BE2C (cell line): ENCODE results near the gene NOCT.
"Not testable (repeated sequence)": the region's sequence is repeated elsewhere in the genome, so short reads cannot be mapped to it uniquely, and the experiment has no call there.

Experiments
- DNase-seq: peaks from one replicate; pipeline ENCODE4 v3.0.0-alpha.2; 2020
- H3K27me3 ChIP-seq: fragments of 250-450 bp; sonication (Bioruptor Pico); 2 replicates; pipeline ENCODE4 v1.5.1; 2020; ENCODE audit warnings: mild to moderate bottlenecking
- H3K36me3 ChIP-seq: fragments of 250-450 bp; sonication (Bioruptor Pico); 2 replicates; pipeline ENCODE4 v1.5.1; 2020; ENCODE audit warnings: mild to moderate bottlenecking
- H3K4me1 ChIP-seq: fragments of 250-450 bp; sonication (Bioruptor Pico); 2 replicates; pipeline ENCODE4 v1.5.1; 2020
- H3K4me3 ChIP-seq: 2 replicates; pipeline ENCODE4 v1.5.1; 2011; ENCODE audit warnings: low read depth, low read length
- H3K9me3 ChIP-seq: fragments of 250-450 bp; sonication (Bioruptor Pico); 2 replicates; pipeline ENCODE4 v1.5.1; 2020
- TF ChIP-seq, protein P1 (sequence below): IDR thresholded peaks from 2 replicates; pipeline ENCODE4 v1.5.1; 2012; ENCODE audit warnings: mild to moderate bottlenecking, low read depth, low read length

Gene NOCT

DNA sequence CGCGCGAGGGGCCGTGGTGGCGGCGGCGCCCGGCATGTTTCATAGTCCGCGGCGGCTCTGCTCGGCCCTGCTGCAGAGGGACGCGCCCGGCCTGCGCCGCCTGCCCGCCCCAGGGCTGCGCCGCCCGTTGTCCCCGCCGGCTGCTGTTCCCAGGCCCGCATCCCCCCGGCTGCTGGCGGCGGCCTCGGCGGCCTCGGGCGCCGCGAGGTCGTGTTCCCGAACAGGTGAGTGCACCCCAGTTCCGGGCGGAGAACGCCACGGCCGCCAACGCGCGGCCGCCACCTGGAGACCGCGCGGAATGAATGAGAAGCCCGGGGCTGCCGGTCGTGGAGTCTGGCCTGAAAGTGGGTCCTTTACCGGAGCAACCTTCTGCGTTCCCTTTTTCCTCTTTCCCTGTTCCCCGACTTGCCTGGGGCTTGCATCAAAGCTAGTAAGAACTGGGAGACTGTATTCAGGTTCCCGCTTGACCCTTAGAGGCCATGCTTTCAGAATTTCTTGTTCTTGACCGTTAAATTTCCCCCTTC, 429 bp downstream of the NOCT start:
- Histone ChIP-seq H3K4me3 (peak overlapping the region; percentile 92), H3K9me3 (no peaks in the 10 kb centered on the region), H3K27me3 (no peaks in the 10 kb centered on the region), H3K36me3 (peaks cover 13% of the 10 kb centered on the region), H3K4me1 (peaks cover 7% of the 10 kb centered on the region)
- TF ChIP-seq, protein P1, sequence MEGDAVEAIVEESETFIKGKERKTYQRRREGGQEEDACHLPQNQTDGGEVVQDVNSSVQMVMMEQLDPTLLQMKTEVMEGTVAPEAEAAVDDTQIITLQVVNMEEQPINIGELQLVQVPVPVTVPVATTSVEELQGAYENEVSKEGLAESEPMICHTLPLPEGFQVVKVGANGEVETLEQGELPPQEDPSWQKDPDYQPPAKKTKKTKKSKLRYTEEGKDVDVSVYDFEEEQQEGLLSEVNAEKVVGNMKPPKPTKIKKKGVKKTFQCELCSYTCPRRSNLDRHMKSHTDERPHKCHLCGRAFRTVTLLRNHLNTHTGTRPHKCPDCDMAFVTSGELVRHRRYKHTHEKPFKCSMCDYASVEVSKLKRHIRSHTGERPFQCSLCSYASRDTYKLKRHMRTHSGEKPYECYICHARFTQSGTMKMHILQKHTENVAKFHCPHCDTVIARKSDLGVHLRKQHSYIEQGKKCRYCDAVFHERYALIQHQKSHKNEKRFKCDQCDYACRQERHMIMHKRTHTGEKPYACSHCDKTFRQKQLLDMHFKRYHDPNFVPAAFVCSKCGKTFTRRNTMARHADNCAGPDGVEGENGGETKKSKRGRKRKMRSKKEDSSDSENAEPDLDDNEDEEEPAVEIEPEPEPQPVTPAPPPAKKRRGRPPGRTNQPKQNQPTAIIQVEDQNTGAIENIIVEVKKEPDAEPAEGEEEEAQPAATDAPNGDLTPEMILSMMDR: no peak
- DNase-seq: peak; percentile 48

DNA sequence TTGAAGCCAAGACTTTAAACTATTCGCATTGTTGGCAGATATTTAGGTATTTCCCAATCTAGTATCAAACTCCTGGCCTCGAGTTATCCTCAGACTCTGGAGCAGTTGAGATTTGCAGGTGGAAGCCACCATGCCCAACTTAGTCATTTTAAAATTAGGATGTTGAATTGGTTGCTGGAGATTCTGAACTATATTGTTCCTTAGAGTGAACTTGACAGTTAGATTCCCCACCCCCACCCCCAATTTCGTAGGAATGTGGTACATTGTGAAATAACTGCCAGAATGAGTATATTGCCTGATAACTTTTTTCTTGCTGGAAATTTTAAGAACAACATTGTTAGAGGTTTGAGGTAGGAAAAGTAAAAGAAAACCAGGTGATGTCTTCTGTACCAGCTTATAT, 2.3 kb downstream of the NOCT start:
- peak overlapping the region; percentile 92 for H3K4me3 ChIP-seq

DNA sequence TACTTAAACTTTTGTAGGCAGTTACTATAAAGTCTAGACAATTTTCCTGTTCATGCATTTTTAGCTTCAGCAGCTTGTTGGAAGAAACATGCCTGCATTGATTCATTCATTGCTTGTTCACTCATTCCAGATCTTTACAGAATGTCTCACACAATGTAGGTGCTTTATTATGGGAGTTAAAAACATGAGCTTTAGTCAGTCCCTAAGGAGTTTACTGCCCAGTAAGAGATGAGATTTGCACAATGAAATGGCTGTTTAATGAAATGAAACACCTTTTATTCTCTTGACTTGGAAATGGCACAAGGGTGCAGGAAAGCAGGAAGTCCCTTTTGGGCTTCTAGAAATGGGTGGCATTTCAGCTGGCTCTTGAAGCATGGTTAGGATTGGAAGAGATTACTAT, 2.9 kb downstream of the NOCT start:
- no peaks in the 10 kb centered on the region for H3K27me3 ChIP-seq
- no peak for DNase-seq
- TF ChIP-seq, protein P1: no peak
- peaks cover 13% of the 10 kb centered on the region for H3K36me3 ChIP-seq
- no peaks in the 10 kb centered on the region for H3K9me3 ChIP-seq
- peak overlapping the region; percentile 92 for H3K4me3 ChIP-seq
- peaks cover 7% of the 10 kb centered on the region for H3K4me1 ChIP-seq

More for the DNA sequence above, 2.3 kb downstream of the NOCT start:
- H3K36me3 ChIP-seq: peaks cover 13% of the 10 kb centered on the region
- H3K4me1 ChIP-seq: peaks cover 7% of the 10 kb centered on the region
- TF ChIP-seq, protein P1: no peak
- no peaks in the 10 kb centered on the region for H3K27me3 ChIP-seq
- no peak for DNase-seq
- no peaks in the 10 kb centered on the region for H3K9me3 ChIP-seq

DNA sequence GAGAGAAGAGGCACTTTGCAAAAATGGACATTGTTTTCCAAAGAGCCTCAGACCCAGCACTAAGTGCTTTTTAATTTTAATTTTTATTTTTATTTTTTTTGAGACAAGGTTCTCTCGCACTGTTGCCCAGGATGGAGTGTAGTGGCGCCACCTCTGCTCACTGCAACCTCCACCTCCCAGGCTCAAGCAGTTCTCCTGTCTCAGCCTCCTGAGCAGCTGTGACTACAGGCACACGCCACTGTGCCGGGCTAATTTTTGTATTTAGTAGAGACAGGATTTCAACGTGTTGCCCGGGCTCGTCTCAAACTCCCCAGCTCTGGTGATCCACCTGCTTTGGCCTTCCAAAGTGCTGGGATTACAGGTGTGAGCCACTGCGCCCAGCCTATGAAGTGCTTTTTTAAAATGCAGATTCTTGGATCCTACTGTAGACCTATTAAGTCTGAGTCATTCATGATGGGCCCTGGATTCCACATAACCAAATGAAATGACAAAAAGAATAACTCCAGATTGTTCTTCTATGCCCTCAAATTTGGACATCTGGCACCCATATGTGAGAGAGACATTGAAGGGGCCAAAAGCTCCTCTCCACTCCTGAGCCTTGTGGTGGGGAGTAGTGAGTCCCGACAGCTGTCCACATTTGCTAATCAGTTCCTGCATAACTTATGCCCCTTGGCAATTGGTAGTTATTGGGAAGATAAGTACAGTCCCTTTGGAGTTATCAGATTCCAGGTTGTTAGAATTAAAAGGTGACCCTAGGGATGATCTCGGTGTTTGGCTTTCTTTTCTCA, 3.6 kb downstream of the NOCT start:
- Histone ChIP-seq H3K9me3 (no peaks in the 10 kb centered on the region), H3K4me1 (peaks cover 7% of the 10 kb centered on the region), H3K27me3 (no peaks in the 10 kb centered on the region), H3K36me3 (peaks cover 13% of the 10 kb centered on the region), H3K4me3 (0 out of 2 replicates have a peak overlapping the region, but pooled peaks have one; percentile 92)
- TF ChIP-seq, protein P1: no peak
- DNase-seq: peak; percentile 33

DNA sequence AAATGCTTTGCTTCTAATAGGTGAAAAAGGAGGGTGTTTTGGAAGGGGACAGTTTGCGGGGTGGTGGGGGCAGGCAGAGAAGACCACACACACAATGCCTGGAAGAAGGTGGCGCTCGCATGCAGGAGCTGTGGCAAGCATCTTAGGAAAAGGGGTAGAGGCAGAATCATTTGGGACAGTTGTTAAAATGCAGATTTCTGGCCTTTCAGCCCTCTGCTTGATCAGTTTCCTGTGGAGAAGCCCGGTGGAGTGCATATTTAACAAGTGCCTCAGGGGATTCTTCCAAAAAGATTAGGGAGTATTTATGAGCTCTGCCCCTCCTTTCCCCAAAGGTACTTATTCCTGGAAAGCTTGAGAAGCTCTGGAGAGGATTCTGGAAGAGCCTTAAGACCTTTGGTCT, 4.8 kb downstream of the NOCT start:
- TF ChIP-seq, protein P1: no peak
- no peaks in the 10 kb centered on the region for H3K9me3 ChIP-seq
- H3K4me3 ChIP-seq: no peak overlapping the region
- H3K27me3 ChIP-seq: no peaks in the 10 kb centered on the region
- DNase-seq: no peak
- peaks cover 3% of the 10 kb centered on the region; the same call in 1 of the 2 replicates for H3K4me1 ChIP-seq
- H3K36me3 ChIP-seq: peaks cover 13% of the 10 kb centered on the region

DNA sequence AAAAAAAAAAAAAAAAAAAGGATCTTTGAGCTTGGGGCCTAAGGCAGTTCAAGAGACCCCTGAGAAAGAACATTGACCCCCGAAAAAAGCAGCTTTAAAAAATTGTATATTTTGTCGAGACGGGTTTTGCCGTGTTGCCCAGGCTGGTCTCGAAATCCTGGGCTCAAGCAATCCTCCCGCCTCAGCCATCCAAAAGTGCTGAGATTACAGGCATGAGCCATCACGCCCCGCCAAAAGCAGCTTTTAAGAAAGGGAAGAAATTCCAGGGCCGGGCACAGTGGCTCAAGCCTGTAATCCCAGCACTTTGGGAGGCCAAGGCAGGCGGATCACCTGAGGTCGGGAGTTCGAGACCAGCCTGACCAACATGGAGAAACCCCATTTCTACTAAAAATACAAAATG, 5.5 kb downstream of the NOCT start:
- H3K27me3 ChIP-seq, DNase-seq, H3K4me1 ChIP-seq, H3K4me3 ChIP-seq, H3K9me3 ChIP-seq: not testable (repeated sequence)
- peaks cover 13% of the 10 kb centered on the region for H3K36me3 ChIP-seq
